AG08395 (cell line): Measurements from ENCODE around the gene TSPAN32.

Source experiments
- DNase-seq: peaks from one replicate; pipeline ENCODE4 v3.0.0; 2012; ENCODE audit warnings: mixed read lengths, low spot score

Gene TSPAN32

DNA sequence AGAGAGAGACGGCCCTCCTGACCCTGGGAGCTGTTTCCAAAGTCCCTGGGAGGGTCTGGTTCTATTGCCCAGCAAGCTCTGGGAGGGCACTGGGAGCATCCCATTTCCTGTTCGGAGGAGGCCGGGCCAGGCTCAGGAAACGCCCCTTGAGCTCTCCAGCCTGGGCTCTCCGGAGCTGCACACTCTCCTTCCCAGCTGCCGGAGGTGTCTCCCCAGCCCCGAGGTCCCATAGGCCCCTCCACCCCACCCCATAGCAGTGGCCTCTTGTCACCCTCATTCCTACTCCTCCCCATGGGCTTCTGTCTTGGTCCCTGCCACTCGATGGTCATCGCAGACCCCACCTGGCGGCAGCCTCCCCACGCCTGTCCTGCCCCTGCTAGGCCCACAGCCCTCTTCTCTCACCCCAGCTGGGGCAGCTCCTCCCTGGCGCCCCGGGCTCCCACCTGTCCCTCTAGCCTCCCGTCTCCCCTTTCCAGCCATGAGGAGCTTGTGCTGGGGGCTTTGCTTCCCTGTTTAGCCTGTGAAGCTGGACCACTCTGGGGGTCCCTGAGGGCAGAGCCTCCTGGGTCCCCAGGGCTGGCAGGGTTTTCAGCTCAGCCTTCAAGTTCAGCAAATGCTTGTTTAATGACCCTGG is 2.8 kb downstream of the TSPAN32 start:
- peak; percentile 54 for DNase-seq

DNA sequence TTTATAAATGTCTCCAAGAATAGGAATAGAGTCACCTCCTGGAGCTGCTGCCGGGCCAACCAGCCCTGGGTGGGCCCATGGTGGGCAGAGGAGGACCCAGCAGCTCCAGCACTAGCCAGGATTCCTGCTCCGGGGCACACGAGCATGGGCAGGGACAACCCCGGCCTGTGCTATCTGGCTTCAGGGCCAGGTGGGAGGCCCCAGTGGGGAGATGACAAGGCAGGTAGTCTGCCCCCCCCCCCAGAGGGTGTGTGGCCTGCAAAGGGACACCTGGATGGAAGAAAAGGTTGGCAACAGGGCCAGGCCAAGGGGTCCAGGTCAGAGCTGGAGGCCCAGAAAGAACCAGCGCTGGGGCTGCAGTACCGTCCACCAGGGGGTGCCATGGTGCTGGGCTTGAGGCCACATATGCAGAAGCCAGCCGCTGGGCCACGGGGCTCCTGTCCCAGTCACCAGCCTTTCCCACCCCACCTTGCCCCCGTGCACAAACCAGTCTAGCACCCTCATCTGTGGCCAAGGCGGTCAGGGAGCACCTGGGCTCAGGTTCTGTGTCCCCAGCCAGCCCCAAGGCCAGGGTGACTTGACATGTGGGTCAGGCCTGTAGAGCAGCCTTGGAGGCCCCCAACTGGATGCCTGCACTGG is 3.4 kb downstream of the TSPAN32 start:
- DNase-seq = peak; percentile 79

DNA sequence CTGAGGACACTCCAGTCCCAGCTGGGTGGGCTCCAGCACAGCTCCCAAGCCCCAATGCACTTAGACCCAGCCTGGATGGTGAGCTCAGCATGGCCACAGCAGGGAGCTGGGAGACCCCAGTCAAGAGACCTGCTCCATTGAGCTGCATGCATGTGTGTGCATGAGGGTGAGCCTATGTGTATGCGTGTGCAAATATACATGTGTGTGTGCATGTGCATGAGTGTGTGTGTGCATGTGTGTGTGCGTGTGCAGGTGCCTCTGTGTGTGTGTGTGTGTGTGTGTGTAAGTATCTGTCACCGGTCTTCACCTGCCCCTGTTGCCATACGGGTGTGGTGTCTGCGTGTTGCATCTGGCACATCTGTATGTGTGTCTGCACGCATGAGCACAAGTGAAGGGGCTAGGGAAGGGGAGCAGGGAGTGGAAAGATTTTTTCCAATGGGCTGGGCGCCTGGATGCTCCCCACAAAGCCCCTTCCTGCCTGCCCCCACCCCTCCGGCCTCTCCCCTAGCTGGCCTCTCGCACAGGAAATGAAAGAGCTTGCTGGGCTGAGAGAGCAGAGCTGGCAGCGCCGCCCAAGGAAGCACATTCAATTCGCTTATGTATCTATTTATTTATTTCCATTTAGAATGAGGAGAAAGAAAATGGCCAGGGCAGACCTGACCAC is 4.1 kb downstream of the TSPAN32 start:
- no peak for DNase-seq

DNA sequence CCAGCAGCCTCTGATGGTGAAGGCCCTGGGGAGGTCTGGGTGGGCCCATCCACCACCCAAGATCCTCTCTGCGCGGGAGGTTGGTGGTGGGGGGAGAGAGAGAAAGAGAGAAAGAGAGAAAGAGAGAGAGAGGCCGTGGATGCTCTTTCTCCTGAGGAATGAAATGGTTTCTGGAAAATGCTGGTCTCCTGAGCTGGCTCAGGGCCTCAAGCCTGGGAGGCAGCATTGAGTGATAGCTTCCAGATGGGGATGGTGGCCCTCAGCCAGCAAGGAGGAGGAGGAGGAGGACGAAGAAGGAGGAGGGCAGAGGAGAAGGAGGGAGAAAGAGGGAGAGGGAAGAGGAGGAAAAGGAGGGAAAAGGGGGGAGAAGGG is 4.6 kb downstream of the TSPAN32 start:
- peak; percentile 85 for DNase-seq

DNA sequence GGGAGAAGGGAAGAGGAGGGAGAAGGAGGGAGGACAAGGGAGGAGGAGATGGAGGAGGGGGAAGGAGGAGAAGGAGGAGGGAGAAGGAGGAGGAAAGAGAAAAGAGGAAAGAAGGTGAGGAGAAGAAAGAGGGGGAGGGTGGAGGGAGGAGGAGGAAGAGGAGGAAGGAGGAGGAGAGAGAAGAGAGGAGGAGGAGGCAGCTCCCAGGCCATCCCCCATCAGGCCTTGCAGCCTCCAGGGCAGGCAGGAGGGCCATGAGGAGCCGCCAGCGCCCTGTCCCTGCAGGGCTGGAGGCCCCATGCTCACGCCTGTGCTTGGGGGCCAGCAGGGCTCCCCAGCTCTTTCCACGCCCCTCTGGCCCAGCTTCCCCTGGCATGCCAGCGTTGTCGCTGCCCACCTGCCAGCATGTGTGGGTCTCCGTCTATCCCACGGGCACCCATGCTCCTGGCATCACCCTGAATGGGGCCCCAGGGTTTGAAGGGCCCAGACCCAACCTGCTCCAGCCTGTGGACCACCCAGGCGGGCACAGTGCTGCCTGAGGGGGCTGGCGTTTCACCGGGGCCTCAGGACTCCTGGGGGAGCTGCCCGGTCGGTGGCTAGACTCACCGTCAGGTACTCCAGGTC is 5.2 kb downstream of the TSPAN32 start:
- peak; percentile 42 for DNase-seq

DNA sequence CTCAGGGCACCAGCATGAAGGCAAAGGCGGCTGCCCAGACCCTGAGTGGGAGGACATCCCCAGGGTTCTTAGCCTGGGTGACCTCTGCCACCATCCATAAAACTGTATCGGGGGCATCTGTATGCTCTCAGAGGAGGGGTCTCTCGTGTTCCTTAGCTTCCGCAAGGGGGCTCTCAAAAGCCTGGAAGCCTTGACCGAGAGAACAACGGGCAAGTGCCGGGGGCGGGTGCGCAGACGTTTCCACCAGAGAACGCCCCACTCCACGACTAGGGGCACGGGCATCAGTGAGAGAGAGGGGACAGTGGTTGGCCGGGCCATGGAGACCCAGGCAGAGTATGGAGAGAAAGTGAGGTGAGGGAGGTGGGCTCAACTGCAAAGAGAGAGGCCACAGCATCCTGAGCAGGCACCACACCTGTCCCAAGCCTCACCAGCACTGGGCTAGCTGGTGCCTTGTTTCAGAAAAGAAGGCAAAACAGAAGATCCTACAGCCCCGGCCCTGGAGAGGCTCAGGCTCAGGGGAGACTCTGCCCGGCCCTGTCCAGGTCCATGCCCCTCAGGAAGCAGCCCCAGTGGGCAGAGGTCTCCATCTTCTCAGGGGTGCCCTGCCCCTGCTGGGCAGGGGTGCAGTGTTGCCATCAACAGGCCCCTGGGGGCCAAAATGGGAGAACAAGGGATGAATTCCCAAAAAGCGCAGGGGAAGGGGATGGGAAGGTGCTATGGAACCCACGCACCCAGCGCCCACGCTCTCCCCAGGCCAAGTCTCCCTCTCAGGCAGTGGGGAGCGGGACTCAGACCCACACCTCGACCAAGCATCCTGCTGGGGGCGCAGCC is 5.9 kb downstream of the TSPAN32 start:
- no peak for DNase-seq

DNA sequence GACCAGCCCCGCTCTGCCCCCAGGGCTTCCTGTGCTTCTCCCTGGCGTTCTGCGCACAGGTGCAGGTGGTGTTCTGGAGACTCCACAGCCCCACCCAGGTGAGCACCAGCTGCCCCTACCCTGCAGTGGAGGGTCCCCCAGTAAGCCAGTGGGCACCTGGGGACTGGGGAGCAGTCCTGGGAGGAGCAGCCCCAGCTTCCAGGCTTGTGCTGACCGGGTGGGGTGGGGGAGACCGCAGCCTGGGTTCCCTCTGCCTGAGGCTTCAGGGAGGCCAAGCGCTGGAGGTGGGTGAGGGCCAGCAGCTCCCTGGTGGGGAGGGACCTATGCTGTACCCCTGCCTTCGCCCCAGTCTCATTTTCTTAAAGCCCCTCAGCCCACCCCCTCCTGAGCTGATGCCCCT is 6.9 kb downstream of the TSPAN32 start:
- DNase-seq = no peak

DNA sequence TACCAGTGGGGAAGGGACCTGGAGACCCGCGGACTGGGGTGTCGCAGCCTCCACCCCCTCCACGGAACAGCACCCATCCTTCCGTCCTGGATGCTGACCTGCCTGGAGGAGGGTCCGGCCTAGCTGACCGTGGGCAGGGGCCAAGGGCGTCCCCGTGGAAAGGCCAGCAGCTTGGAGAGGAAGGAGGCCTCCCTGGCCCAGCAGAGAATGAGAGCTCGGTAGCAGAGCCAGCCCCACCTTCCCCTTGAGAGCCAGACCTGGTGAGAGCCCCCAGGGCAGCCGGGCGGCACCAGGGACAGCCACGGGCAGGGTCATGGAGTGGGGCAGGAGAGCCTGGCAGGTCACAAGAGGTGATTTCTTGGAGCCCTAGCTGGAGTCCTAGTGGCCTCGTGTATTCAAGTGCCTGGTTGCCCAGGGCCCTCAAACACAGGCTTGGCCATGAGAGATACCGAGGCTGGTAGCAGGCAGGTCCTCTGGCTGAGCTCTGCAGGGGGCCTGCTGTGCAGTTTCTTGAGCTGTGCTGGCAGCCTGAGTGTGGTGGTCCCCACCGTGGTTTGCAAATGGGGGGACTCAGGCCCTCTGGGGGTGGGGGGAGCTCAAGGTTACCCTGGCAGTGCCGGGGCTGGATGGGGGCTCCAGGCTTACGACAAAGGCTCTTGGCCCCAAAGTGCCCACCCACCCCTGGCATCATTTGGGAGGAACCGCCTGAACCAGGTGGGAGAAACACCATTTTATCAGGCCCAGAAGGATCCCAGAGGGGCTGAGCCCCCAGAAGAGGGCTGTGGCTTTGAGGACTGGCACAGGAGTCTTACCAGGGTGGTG is 7.6 kb downstream of the TSPAN32 start:
- DNase-seq = no peak

DNA sequence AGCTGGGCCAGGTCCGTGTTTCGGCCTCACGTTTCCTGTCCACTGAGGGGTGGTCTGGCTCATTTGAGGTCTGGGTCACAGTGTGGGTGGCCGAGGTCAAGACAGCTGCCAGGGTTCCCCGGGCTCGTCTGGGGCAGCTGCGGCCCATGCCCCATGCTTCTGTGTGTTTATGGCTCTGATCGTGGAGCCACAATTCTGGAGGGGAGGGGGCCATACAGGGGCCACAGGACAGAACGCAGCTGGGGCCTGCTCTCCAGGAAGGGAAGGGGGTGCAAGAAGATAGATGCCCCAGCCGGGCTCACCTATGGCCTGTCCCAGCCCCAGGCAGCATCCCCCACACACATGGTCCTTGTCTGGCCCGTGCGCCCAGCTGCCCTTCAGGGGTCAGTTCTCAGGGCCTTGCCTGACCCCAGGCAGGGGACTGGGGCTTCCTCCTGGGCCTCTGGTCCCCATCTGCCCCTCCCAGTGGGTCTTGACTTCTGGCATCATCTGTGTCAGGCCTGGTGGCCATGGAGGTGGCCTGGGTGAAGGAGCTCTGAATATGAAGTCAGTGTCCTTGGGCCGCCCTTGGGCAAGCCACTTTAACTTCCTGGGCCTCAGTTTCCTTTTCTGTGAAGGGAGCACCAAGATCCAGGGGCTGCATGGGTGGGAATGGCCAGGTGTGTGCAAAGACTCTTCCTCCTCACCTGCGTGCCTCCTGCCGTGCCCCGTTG is 8.4 kb downstream of the TSPAN32 start:
- no peak for DNase-seq

DNA sequence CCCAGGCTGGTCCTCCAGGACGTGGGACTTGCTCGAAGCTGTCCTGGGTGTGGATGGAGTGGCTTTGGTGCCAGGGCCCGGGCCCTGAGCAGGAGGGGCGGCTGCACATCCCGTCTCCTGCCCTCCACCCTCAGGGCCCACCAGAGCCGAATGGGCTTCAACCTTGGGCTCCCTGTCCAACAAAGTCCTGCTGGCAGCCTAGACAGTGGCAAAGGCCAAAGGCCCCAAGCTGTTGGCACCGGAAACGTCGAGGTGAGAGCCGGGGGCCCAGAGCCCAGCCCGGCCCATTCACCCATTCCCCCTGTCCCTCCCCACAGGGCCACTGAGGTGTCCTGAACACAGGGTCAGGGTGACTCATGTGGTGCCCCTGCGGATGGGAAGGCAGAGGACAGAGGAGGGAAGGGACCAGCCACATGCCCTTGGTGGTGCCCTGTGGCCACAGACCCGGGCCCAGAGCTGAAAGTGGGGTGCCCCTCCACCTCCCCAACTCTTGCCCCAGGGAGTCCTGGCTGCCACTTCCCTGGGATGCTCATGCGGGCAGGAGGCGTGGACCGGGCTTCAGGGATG is 9.1 kb downstream of the TSPAN32 start:
- no peak for DNase-seq

DNA sequence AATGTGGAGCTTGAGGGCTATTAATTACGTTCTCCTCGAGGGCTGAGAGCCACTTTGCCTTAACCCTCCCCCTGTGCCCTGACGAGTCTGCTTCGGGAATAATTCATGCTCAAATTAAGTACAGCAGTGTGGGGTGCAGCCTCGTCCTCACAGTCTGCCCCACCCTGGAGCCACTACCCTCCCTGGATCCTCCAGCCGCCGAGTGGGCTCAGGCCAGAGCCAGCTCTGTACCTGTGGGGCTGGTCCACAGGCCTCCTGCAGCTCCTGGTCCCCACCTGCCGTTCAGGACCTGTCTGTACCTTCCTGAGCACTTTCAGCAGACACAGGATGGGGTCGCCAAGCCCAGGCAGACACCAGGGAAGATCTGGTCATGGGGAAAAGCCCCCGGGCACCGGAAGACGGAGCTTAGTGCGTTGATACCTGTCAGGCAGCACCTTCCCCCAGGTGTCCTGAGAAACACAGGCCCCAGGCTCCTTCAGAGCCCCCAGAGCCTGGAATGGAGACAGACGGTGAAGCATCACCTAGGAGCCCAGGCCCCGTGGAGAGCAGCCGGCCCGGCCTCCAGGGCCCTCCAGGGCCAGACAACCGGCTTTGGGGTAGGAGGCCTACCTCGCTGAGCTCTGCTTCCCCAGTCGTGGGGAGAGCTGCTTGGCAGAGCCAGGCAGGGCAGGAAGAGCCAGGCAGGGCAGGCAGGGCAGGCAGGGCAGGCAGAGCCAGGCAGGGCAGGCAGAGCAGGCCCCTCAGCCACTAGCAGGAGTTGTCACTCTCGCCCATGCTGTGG is 9.7 kb downstream of the TSPAN32 start:
- no peak for DNase-seq

DNA sequence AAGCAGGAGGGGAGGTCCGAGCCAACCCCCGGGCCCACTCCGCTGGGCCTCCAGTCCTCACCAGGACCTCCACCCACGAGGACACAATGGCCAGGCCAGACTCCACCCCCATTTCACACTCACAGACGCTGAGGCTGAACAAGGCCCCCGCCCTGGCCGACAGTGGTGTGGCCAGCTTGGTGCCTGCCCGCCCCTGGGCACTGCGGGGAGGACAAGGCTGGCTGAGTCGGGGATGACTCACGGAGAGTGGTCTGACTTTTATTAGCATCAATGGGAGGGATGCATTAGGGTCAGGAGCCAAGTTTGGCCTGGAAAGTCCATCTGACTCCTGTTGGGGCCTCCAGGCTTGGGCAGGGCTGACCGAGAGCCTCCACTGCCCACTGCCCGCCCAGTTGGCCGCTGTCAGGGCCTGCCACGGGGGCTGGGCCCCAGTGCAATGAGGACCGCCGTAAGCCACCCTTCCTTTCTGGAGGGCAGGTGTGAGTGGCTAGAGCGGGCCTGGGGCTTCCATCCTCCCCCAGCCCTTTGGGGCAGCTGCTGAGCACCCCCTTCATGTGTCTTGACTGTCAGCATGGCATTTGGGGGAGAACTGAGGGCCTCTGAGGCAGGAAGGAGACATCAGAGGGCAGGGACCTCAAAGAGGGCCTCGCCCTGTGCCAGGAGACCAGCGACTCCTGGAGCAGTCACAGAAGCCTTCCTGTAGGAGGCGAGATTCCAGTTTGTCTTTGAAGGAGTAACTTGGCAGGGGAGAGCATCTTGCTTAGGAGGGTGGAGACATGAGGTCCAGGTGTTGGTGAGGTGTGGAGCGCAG is 10.6 kb downstream of the TSPAN32 start:
- peak; percentile 73 for DNase-seq

DNA sequence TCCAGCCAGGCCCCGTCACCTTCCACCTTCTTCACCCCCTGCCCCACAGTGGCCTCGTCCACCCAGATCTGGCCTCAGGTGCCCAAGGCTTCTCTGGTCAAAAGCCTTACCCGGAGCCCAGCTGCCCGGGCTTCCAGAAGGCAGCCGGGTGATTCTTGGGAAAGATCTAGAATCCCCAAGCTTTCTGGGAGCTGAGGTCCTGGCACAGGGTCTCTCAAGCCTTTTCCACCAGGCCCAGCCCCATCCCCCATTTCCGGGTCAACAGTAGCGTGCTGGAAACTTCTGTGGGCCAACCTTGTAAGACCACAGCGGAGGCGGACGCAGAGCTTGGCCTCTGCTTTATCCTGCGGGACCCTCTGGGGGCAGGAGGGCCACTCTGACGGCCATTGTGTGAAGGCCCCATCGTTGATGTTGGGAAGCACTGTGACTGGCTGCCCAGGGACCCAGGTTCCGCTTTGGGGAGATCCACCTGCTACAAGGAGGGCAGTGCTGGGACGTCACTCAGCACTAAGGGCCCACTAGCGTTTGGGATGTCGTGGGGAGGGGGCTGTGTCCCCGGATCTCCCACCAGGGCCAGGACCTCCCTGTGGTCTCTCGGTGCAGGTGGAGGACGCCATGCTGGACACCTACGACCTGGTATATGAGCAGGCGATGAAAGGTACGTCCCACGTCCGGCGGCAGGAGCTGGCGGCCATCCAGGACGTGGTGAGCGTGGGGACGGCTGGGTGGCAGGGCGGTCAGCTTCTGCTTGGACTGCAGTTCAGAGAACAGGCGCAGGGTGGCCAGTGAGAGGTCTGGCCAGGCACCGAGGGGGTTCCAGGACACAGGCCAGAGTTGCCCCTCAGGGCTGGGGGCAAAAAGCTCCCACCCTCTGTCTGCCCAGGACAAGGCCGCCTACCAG is 11.5 kb downstream of the TSPAN32 start:
- no peak for DNase-seq

DNA sequence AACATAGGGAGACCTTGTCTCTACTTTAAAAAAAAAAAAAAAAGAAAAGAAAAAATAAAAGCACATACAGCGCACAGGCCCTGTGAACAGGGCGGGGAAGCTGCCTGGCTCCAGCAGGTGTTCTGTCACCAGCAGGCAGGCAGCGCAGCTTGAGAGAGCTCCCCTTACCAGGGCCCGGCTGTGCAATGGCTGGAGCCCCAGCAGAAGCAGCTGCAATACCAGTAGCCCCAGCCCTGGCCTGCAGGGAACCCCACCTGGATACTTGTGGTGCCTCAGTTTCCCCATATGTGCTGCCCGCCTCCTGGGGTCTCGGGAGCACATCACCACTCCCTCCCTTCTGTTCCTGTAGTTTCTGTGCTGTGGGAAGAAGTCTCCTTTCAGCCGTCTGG is 12.3 kb downstream of the TSPAN32 start:
- no peak for DNase-seq

DNA sequence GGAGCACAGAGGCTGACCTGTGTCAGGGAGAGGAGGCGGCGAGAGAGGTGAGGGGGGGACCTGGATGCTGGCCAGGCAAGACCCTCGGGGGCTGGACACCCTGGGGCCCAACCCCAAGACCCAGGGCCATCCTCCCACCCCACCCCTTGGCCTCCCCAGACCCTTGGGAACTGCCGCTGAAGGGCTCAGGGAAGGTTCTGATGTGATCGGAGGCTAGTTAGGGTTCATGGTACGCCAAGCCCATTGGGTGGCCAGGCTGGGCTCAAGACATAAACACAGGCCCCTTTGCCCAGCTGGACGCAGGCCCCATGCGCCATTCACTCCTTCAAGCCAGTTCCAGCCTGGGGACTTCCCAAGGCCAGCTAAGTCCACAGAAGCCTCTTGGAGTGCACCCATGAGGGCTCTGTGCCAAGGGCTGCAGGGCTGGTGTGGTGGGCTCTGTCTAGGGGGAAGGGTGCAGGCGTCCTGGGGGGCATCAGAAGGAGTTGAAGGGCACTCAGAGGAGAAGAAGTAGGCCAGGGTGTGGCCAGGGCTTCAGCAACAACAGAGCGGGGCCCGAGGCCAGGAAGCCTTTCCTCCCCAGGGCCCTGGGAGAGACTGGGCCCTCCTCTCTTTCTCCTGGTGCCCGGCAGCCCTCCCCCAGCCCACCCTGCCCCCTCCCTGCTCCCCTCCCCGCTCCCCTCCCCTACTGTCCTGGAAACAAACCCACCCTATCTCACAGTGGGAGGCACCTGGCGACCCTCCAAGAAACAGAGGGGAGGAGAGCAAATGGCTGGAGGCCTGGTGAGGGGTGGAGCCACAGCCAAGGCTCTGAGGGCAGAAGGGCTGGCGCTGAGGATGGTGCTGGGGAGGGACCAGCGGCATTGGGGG is 12.9 kb downstream of the TSPAN32 start:
- peak; percentile 91 for DNase-seq

DNA sequence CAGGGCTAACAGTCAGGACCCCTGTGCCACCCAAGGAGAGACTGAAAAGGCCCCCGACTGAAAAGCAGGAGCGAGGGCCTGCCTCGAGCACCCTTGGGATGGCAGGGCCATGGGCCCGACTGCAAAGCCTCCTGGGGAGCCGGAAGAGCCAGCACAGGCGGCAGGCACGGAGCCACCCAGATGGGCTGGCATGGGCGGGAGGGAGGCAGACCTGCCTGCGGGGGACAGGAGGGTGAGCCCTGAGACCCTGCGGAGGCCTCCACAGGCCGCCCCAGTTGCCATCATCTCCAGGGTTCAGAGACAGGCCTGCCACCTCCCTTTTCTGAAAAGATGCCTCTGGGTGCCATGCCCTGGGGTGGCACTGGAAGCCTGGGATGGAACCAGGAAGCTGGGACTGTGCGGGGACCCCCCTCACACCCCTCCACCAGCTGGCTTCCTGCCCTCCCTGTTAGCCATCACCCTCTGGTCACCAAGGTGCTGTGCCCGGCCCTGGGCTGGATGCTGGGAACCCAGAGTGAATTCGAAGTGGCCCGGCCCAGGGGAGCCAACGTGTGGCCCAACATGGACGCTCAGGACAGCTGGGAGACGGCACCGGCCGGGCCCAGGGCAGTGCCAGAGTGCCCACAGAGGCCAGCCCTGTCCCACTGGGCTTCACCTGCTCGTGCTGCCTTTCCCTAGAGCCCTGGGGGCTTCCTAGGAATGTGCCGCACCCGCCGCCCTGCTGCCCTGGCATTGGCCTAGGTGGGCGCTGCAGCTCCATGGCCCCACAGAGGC is 13.8 kb downstream of the TSPAN32 start:
- DNase-seq = no peak
